CD4-positive, alpha-beta T cell treated with Interleukin-17A for 1 hour (primary cell): ENCODE data around the gene IGDCC3.

ENCODE experiments used
- DNase-seq: peaks from one replicate; pipeline ENCODE4 v3.0.0-alpha.2; 2020

Gene IGDCC3

GRCh38 chr15:65338823-65339222 is 39.0 kb downstream of the IGDCC3 start:
- no peak for DNase-seq

GRCh38 chr15:65338366-65338765 is 39.4 kb downstream of the IGDCC3 start:
- no peak for DNase-seq

GRCh38 chr15:65337436-65338070 is 40.2 kb downstream of the IGDCC3 start:
- no peak for DNase-seq

- DNase-seq = no peak
These were observed 41.0 kb downstream of the IGDCC3 start for GRCh38 chr15:65336493-65337435.

GRCh38 chr15:65335278-65336055 is 42.3 kb downstream of the IGDCC3 start:
- no peak for DNase-seq

GRCh38 chr15:65334586-65335231 is 43.1 kb downstream of the IGDCC3 start:
- DNase-seq = no peak

GRCh38 chr15:65333856-65334255 is 43.9 kb downstream of the IGDCC3 start:
- DNase-seq = no peak

- DNase-seq = no peak
These were observed 44.5 kb downstream of the IGDCC3 start for GRCh38 chr15:65333148-65333820.

- no peak for DNase-seq
These were observed 45.2 kb downstream of the IGDCC3 start for GRCh38 chr15:65332391-65333147.

- DNase-seq = no peak
These were observed 46.0 kb downstream of the IGDCC3 start for GRCh38 chr15:65331811-65332210.

GRCh38 chr15:65330934-65331645 is 46.7 kb downstream of the IGDCC3 start:
- no peak for DNase-seq

GRCh38 chr15:65329984-65330735 is 47.6 kb downstream of the IGDCC3 start:
- DNase-seq = no peak

GRCh38 chr15:65329288-65329983 is 48.4 kb downstream of the IGDCC3 start:
- no peak for DNase-seq

- DNase-seq = no peak
These were observed 49.1 kb downstream of the IGDCC3 start for GRCh38 chr15:65328506-65329287.

GRCh38 chr15:65327651-65328393 is 50.0 kb downstream of the IGDCC3 start:
- DNase-seq = no peak

GRCh38 chr15:65326818-65327217 is 51.0 kb downstream of the IGDCC3 start:
- DNase-seq = no peak

GRCh38 chr15:65326117-65326526 is 51.7 kb downstream of the IGDCC3 start:
- no peak for DNase-seq

GRCh38 chr15:65323071-65323511 is 54.7 kb downstream of the IGDCC3 start:
- DNase-seq = no peak
